Measurements from ENCODE around the gene NAA80.

The NAA80 gene

GRCh38 chr3:50259432-50260026 lies 39.7 kb downstream of the NAA80 start:
- no peak for DNase-seq (ENCODE audit: low read depth in 4 of 4, low spot score in 1 of 4)

- no peak for DNase-seq (ENCODE audit: low read depth in 4 of 4, low spot score in 1 of 4)
Observed at GRCh38 chr3:50258979-50259378, 40.2 kb downstream of the NAA80 start.

GRCh38 chr3:50258029-50258680 lies 41.0 kb downstream of the NAA80 start:
- no peak for DNase-seq (ENCODE audit: low read depth in 4 of 4, low spot score in 1 of 4)

GRCh38 chr3:50256978-50257890 lies 42.0 kb downstream of the NAA80 start:
- DNase-seq (ENCODE audit: low read depth in 4 of 4, low spot score in 1 of 4): no peak

- DNase-seq (ENCODE audit: low read depth in 4 of 4, low spot score in 1 of 4): no peak
Observed at GRCh38 chr3:50255251-50255615, 44.0 kb downstream of the NAA80 start.

- no peak for DNase-seq (ENCODE audit: low read depth in 4 of 4, low spot score in 1 of 4)
Observed at GRCh38 chr3:50254577-50255250, 44.5 kb downstream of the NAA80 start.

- DNase-seq (ENCODE audit: low read depth in 4 of 4, low spot score in 1 of 4): peak in 1 of 4 experiments; percentile 29
Observed at GRCh38 chr3:50251220-50251619, 48.0 kb downstream of the NAA80 start.

- no peak for DNase-seq (ENCODE audit: low read depth in 4 of 4, low spot score in 1 of 4)
Observed at GRCh38 chr3:50250514-50250913, 48.7 kb downstream of the NAA80 start.

GRCh38 chr3:50249457-50249856 lies 49.7 kb downstream of the NAA80 start:
- DNase-seq (ENCODE audit: low read depth in 4 of 4, low spot score in 1 of 4): no peak

- no peak for DNase-seq (ENCODE audit: low read depth in 4 of 4, low spot score in 1 of 4)
Observed at GRCh38 chr3:50248387-50248786, 50.8 kb downstream of the NAA80 start.

- DNase-seq (ENCODE audit: low read depth in 4 of 4, low spot score in 1 of 4): peak; percentile 62 to 83 (median 74)
Observed at GRCh38 chr3:50246517-50246954, 52.7 kb downstream of the NAA80 start.
